Measurements from ENCODE around the gene IL22RA1. TPM values are rescaled to one million over a fixed set of nuclear protein-coding genes. Genes with fewer than 3 reads are reported as not detected.
A peak's percentile ranks its signal among the peaks of the same experiment; 100 is the strongest.

The IL22RA1 gene
- total RNA-seq, 1 experiment from 2014 or later: not detected

GRCh38 chr1:24185076-24185475 is 42.1 kb upstream of the IL22RA1 start:
- Histone ChIP-seq H3K4me1 (ENCODE audit: low read length) (peaks cover 63% of the 10 kb centered on the region), H3K27me3 (ENCODE audit: low read length) (no peaks in the 10 kb centered on the region), H2AFZ (ENCODE audit: low read length) (no peak overlapping the region), H3K9me3 (ENCODE audit: low read length) (no peaks in the 10 kb centered on the region), H3K36me3 (ENCODE audit: insufficient read depth, low read length) (no peaks in the 10 kb centered on the region), H3K79me2 (ENCODE audit: low read length) (peaks cover 42% of the 10 kb centered on the region), H3K27ac (ENCODE audit: low read length) (peak overlapping the region; percentile 80), H4K20me1 (ENCODE audit: insufficient read depth, low read depth, low read length) (no peaks in the 10 kb centered on the region), H3K9ac (ENCODE audit: low read length) (peak overlapping the region; percentile 92; the same call in 1 of the 2 replicates), H3K4me3 (ENCODE audit: low read length) (peak overlapping the region; percentile 84; the same call in 1 of the 2 replicates), H3K4me2 (ENCODE audit: low read depth, low read length, poor library complexity, severe bottlenecking) (peak overlapping the region; percentile 95), H3K9me2 (replicated peaks; ENCODE audit: insufficient read depth, low read length) (no peaks in the 10 kb centered on the region)
- DNase-seq: peak; percentile 27

GRCh38 chr1:24182061-24182460 is 39.1 kb upstream of the IL22RA1 start:
- DNase-seq: peak; percentile 9
- no peaks in the 10 kb centered on the region for H3K9me2 ChIP-seq (replicated peaks; ENCODE audit: insufficient read depth, low read length)
- no peak overlapping the region for H3K4me3 ChIP-seq (ENCODE audit: low read length)
- H3K79me2 ChIP-seq (ENCODE audit: low read length): peaks cover 60% of the 10 kb centered on the region
- H3K27me3 ChIP-seq (ENCODE audit: low read length): no peaks in the 10 kb centered on the region
- no peaks in the 10 kb centered on the region for H3K36me3 ChIP-seq (ENCODE audit: insufficient read depth, low read length)
- H3K4me2 ChIP-seq (ENCODE audit: low read depth, low read length, poor library complexity, severe bottlenecking): no peak overlapping the region
- no peak overlapping the region for H3K9ac ChIP-seq (ENCODE audit: low read length)
- H3K27ac ChIP-seq (ENCODE audit: low read length): no peak overlapping the region
- no peaks in the 10 kb centered on the region for H4K20me1 ChIP-seq (ENCODE audit: insufficient read depth, low read depth, low read length)
- peaks cover 34% of the 10 kb centered on the region for H3K4me1 ChIP-seq (ENCODE audit: low read length)
- H2AFZ ChIP-seq (ENCODE audit: low read length): no peak overlapping the region
- H3K9me3 ChIP-seq (ENCODE audit: low read length): no peaks in the 10 kb centered on the region

- H3K9me3 ChIP-seq (ENCODE audit: low read length): no peaks in the 10 kb centered on the region
- H3K79me2 ChIP-seq (ENCODE audit: low read length): peaks cover 58% of the 10 kb centered on the region
- H3K36me3 ChIP-seq (ENCODE audit: insufficient read depth, low read length): no peaks in the 10 kb centered on the region
- peak; percentile 20 for DNase-seq
- no peaks in the 10 kb centered on the region for H3K27me3 ChIP-seq (ENCODE audit: low read length)
- no peak overlapping the region for H3K27ac ChIP-seq (ENCODE audit: low read length)
- H3K4me1 ChIP-seq (ENCODE audit: low read length): peaks cover 31% of the 10 kb centered on the region
- no peaks in the 10 kb centered on the region for H4K20me1 ChIP-seq (ENCODE audit: insufficient read depth, low read depth, low read length)
- no peak overlapping the region for H3K4me3 ChIP-seq (ENCODE audit: low read length)
- no peaks in the 10 kb centered on the region for H3K9me2 ChIP-seq (replicated peaks; ENCODE audit: insufficient read depth, low read length)
- H2AFZ ChIP-seq (ENCODE audit: low read length): no peak overlapping the region
- no peak overlapping the region for H3K4me2 ChIP-seq (ENCODE audit: low read depth, low read length, poor library complexity, severe bottlenecking)
- no peak overlapping the region for H3K9ac ChIP-seq (ENCODE audit: low read length)
Observed at GRCh38 chr1:24181619-24182018, 38.7 kb upstream of the IL22RA1 start.

GRCh38 chr1:24180676-24181075 is 37.7 kb upstream of the IL22RA1 start:
- no peak overlapping the region for H3K4me2 ChIP-seq (ENCODE audit: low read depth, low read length, poor library complexity, severe bottlenecking)
- H3K4me1 ChIP-seq (ENCODE audit: low read length): peaks cover 21% of the 10 kb centered on the region
- DNase-seq: peak; percentile 9
- H3K4me3 ChIP-seq (ENCODE audit: low read length): no peak overlapping the region
- H2AFZ ChIP-seq (ENCODE audit: low read length): no peak overlapping the region
- H3K9ac ChIP-seq (ENCODE audit: low read length): no peak overlapping the region
- H3K27me3 ChIP-seq (ENCODE audit: low read length): no peaks in the 10 kb centered on the region
- H3K36me3 ChIP-seq (ENCODE audit: insufficient read depth, low read length): no peaks in the 10 kb centered on the region
- H3K9me3 ChIP-seq (ENCODE audit: low read length): no peaks in the 10 kb centered on the region
- H4K20me1 ChIP-seq (ENCODE audit: insufficient read depth, low read depth, low read length): no peaks in the 10 kb centered on the region; the same call in 1 of the 2 replicates
- H3K27ac ChIP-seq (ENCODE audit: low read length): no peak overlapping the region
- H3K9me2 ChIP-seq (replicated peaks; ENCODE audit: insufficient read depth, low read length): no peaks in the 10 kb centered on the region
- H3K79me2 ChIP-seq (ENCODE audit: low read length): peaks cover 53% of the 10 kb centered on the region

GRCh38 chr1:24179251-24179840 is 36.4 kb upstream of the IL22RA1 start:
- peak; percentile 23 for DNase-seq
- no peaks in the 10 kb centered on the region for H3K27me3 ChIP-seq (ENCODE audit: low read length)
- H2AFZ ChIP-seq (ENCODE audit: low read length): no peak overlapping the region
- no peaks in the 10 kb centered on the region for H3K9me2 ChIP-seq (replicated peaks; ENCODE audit: insufficient read depth, low read length)
- no peak overlapping the region for H3K27ac ChIP-seq (ENCODE audit: low read length)
- no peaks in the 10 kb centered on the region; the same call in 1 of the 2 replicates for H4K20me1 ChIP-seq (ENCODE audit: insufficient read depth, low read depth, low read length)
- H3K79me2 ChIP-seq (ENCODE audit: low read length): peaks cover 52% of the 10 kb centered on the region
- H3K4me2 ChIP-seq (ENCODE audit: low read depth, low read length, poor library complexity, severe bottlenecking): no peak overlapping the region
- no peak overlapping the region for H3K9ac ChIP-seq (ENCODE audit: low read length)
- no peaks in the 10 kb centered on the region for H3K9me3 ChIP-seq (ENCODE audit: low read length)
- peaks cover 12% of the 10 kb centered on the region for H3K4me1 ChIP-seq (ENCODE audit: low read length)
- H3K4me3 ChIP-seq (ENCODE audit: low read length): no peak overlapping the region
- peaks cover under 1% of the 10 kb centered on the region; the same call in 1 of the 2 replicates for H3K36me3 ChIP-seq (ENCODE audit: insufficient read depth, low read length)

GRCh38 chr1:24178407-24178806 is 35.5 kb upstream of the IL22RA1 start:
- H3K27ac ChIP-seq (ENCODE audit: low read length): no peak overlapping the region
- no peaks in the 10 kb centered on the region for H3K27me3 ChIP-seq (ENCODE audit: low read length)
- no peaks in the 10 kb centered on the region for H3K9me2 ChIP-seq (replicated peaks; ENCODE audit: insufficient read depth, low read length)
- peaks cover 4% of the 10 kb centered on the region; the same call in 1 of the 2 replicates for H3K36me3 ChIP-seq (ENCODE audit: insufficient read depth, low read length)
- H3K79me2 ChIP-seq (ENCODE audit: low read length): peaks cover 56% of the 10 kb centered on the region
- H3K9ac ChIP-seq (ENCODE audit: low read length): no peak overlapping the region
- DNase-seq: peak; percentile 37
- peaks cover 5% of the 10 kb centered on the region for H3K4me1 ChIP-seq (ENCODE audit: low read length)
- H2AFZ ChIP-seq (ENCODE audit: low read length): no peak overlapping the region
- H3K4me2 ChIP-seq (ENCODE audit: low read depth, low read length, poor library complexity, severe bottlenecking): no peak overlapping the region
- H4K20me1 ChIP-seq (ENCODE audit: insufficient read depth, low read depth, low read length): no peaks in the 10 kb centered on the region; the same call in 1 of the 2 replicates
- no peaks in the 10 kb centered on the region for H3K9me3 ChIP-seq (ENCODE audit: low read length)
- no peak overlapping the region for H3K4me3 ChIP-seq (ENCODE audit: low read length)

- no peaks in the 10 kb centered on the region; the same call in 1 of the 2 replicates for H4K20me1 ChIP-seq (ENCODE audit: insufficient read depth, low read depth, low read length)
- H3K4me3 ChIP-seq (ENCODE audit: low read length): no peak overlapping the region
- no peak overlapping the region for H3K27ac ChIP-seq (ENCODE audit: low read length)
- H2AFZ ChIP-seq (ENCODE audit: low read length): no peak overlapping the region
- no peaks in the 10 kb centered on the region for H3K9me2 ChIP-seq (replicated peaks; ENCODE audit: insufficient read depth, low read length)
- peaks cover 4% of the 10 kb centered on the region; the same call in 1 of the 2 replicates for H3K36me3 ChIP-seq (ENCODE audit: insufficient read depth, low read length)
- peaks cover 55% of the 10 kb centered on the region for H3K79me2 ChIP-seq (ENCODE audit: low read length)
- H3K27me3 ChIP-seq (ENCODE audit: low read length): no peaks in the 10 kb centered on the region
- H3K9me3 ChIP-seq (ENCODE audit: low read length): no peaks in the 10 kb centered on the region
- H3K9ac ChIP-seq (ENCODE audit: low read length): no peak overlapping the region
- DNase-seq: peak; percentile 27
- H3K4me2 ChIP-seq (ENCODE audit: low read depth, low read length, poor library complexity, severe bottlenecking): no peak overlapping the region
- no peaks in the 10 kb centered on the region for H3K4me1 ChIP-seq (ENCODE audit: low read length)
Observed at GRCh38 chr1:24177161-24177560, 34.2 kb upstream of the IL22RA1 start.

- H3K79me2 ChIP-seq (ENCODE audit: low read length): peaks cover 52% of the 10 kb centered on the region
- no peaks in the 10 kb centered on the region for H3K27me3 ChIP-seq (ENCODE audit: low read length)
- no peak overlapping the region for H3K9ac ChIP-seq (ENCODE audit: low read length)
- no peak overlapping the region for H3K4me3 ChIP-seq (ENCODE audit: low read length)
- DNase-seq: peak; percentile 26
- H3K4me1 ChIP-seq (ENCODE audit: low read length): no peaks in the 10 kb centered on the region
- no peaks in the 10 kb centered on the region; the same call in 1 of the 2 replicates for H4K20me1 ChIP-seq (ENCODE audit: insufficient read depth, low read depth, low read length)
- H3K36me3 ChIP-seq (ENCODE audit: insufficient read depth, low read length): peaks cover 4% of the 10 kb centered on the region; the same call in 1 of the 2 replicates
- H3K27ac ChIP-seq (ENCODE audit: low read length): 0 out of 2 replicates have a peak overlapping the region, but pooled peaks have one; percentile 29
- H3K4me2 ChIP-seq (ENCODE audit: low read depth, low read length, poor library complexity, severe bottlenecking): no peak overlapping the region
- no peak overlapping the region for H2AFZ ChIP-seq (ENCODE audit: low read length)
- H3K9me2 ChIP-seq (replicated peaks; ENCODE audit: insufficient read depth, low read length): no peaks in the 10 kb centered on the region
- no peaks in the 10 kb centered on the region for H3K9me3 ChIP-seq (ENCODE audit: low read length)
Observed at GRCh38 chr1:24175033-24175755, 32.3 kb upstream of the IL22RA1 start.
